Measurements from ENCODE around the gene KLHL11.

The KLHL11 gene

GRCh38 chr17:41893384-41893783 is 28.2 kb upstream of the KLHL11 start:
- H2AFZ ChIP-seq (ENCODE audit: low read depth, low read length, severe bottlenecking), result no peak overlapping the region
- H3K9me2 ChIP-seq (replicated peaks; ENCODE audit: insufficient read depth, low read length), result no peaks in the 10 kb centered on the region
- H3K36me3 ChIP-seq (ENCODE audit: low read length), result peaks cover 15% of the 10 kb centered on the region
- H3K27ac ChIP-seq (ENCODE audit: low read depth, low read length), result no peak overlapping the region
- H3F3A ChIP-seq (ENCODE audit: insufficient read depth), result 0 out of 2 replicates have a peak, but pooled peaks cover 2% of the 10 kb centered on the region
- no peaks in the 10 kb centered on the region for H3K79me2 ChIP-seq (ENCODE audit: insufficient read depth, low read length)
- H3K4me2 ChIP-seq (ENCODE audit: low read depth, low read length, poor library complexity, severe bottlenecking), result no peak overlapping the region
- no peaks in the 10 kb centered on the region for H3K27me3 ChIP-seq (ENCODE audit: low read length)
- H3K9ac ChIP-seq (ENCODE audit: low read length), result no peak overlapping the region
- H3K4me3 ChIP-seq (ENCODE audit: insufficient read depth, low read length, poor library complexity, severe bottlenecking), result no peak overlapping the region
- H4K20me1 ChIP-seq (ENCODE audit: low read depth, low read length), result no peaks in the 10 kb centered on the region
- TF ChIP-seq EZH2phosphoT487 (conservative IDR thresholded peaks at IDR 0.05; ENCODE audit: low read length) (no peak), CTCF (IDR thresholded peaks at IDR 0.05; ENCODE audit: insufficient read depth, low read length, poor library complexity, severe bottlenecking) (no peak)
- no peaks in the 10 kb centered on the region for H3K9me3 ChIP-seq (ENCODE audit: insufficient read depth, low read length)

- H3K79me2 ChIP-seq (ENCODE audit: insufficient read depth, low read length), result no peaks in the 10 kb centered on the region
- no peak for TF ChIP-seq EZH2phosphoT487 (conservative IDR thresholded peaks at IDR 0.05; ENCODE audit: low read length)
- TF ChIP-seq CTCF (IDR thresholded peaks at IDR 0.05; ENCODE audit: insufficient read depth, low read length, poor library complexity, severe bottlenecking), result no peak
- no peaks in the 10 kb centered on the region for H4K20me1 ChIP-seq (ENCODE audit: low read depth, low read length)
- H3K4me2 ChIP-seq (ENCODE audit: low read depth, low read length, poor library complexity, severe bottlenecking), result no peak overlapping the region
- no peak overlapping the region for H3K4me3 ChIP-seq (ENCODE audit: insufficient read depth, low read length, poor library complexity, severe bottlenecking)
- H3K9ac ChIP-seq (ENCODE audit: low read length), result no peak overlapping the region
- H2AFZ ChIP-seq (ENCODE audit: low read depth, low read length, severe bottlenecking), result no peak overlapping the region
- no peaks in the 10 kb centered on the region for H3K27me3 ChIP-seq (ENCODE audit: low read length)
- peaks cover 15% of the 10 kb centered on the region for H3K36me3 ChIP-seq (ENCODE audit: low read length)
- no peaks in the 10 kb centered on the region for H3K9me3 ChIP-seq (ENCODE audit: insufficient read depth, low read length)
- H3F3A ChIP-seq (ENCODE audit: insufficient read depth), result 0 out of 2 replicates have a peak, but pooled peaks cover 2% of the 10 kb centered on the region
- H3K9me2 ChIP-seq (replicated peaks; ENCODE audit: insufficient read depth, low read length), result no peaks in the 10 kb centered on the region
- no peak overlapping the region for H3K27ac ChIP-seq (ENCODE audit: low read depth, low read length)
Measured at GRCh38 chr17:41892021-41892376, 26.8 kb upstream of the KLHL11 start.

GRCh38 chr17:41891135-41892020 is 26.2 kb upstream of the KLHL11 start:
- no peaks in the 10 kb centered on the region for H3K27me3 ChIP-seq (ENCODE audit: low read length)
- H3K9me2 ChIP-seq (replicated peaks; ENCODE audit: insufficient read depth, low read length), result no peaks in the 10 kb centered on the region
- H3K36me3 ChIP-seq (ENCODE audit: low read length), result peaks cover 15% of the 10 kb centered on the region
- no peaks in the 10 kb centered on the region for H3K9me3 ChIP-seq (ENCODE audit: insufficient read depth, low read length)
- H3K9ac ChIP-seq (ENCODE audit: low read length), result no peak overlapping the region
- H3K27ac ChIP-seq (ENCODE audit: low read depth, low read length), result no peak overlapping the region
- 0 out of 2 replicates have a peak, but pooled peaks cover 2% of the 10 kb centered on the region for H3F3A ChIP-seq (ENCODE audit: insufficient read depth)
- no peak overlapping the region for H3K4me2 ChIP-seq (ENCODE audit: low read depth, low read length, poor library complexity, severe bottlenecking)
- H4K20me1 ChIP-seq (ENCODE audit: low read depth, low read length), result no peaks in the 10 kb centered on the region
- TF ChIP-seq CTCF (IDR thresholded peaks at IDR 0.05; ENCODE audit: insufficient read depth, low read length, poor library complexity, severe bottlenecking) (no peak), EZH2phosphoT487 (conservative IDR thresholded peaks at IDR 0.05; ENCODE audit: low read length) (no peak)
- H3K79me2 ChIP-seq (ENCODE audit: insufficient read depth, low read length), result no peaks in the 10 kb centered on the region
- H2AFZ ChIP-seq (ENCODE audit: low read depth, low read length, severe bottlenecking), result no peak overlapping the region
- no peak overlapping the region for H3K4me3 ChIP-seq (ENCODE audit: insufficient read depth, low read length, poor library complexity, severe bottlenecking)

All from SU-DHL-6 (cell line).